HepG2 (cell line): ENCODE results near the gene HACD2. TPM values are rescaled to one million over a fixed set of nuclear protein-coding genes. Genes with fewer than 3 reads are reported as not detected.

Source experiments
- ATAC-seq: fragments of 200-7000 bp; cut with Tn5 transposase; 3 replicates; pipeline ENCODE4 v1.9.1; 2020; ENCODE audit warnings: mild to moderate bottlenecking, moderate library complexity
- BruUV-seq: library from RNA; stranded (reverse); fragments of 400-500 nt; replicated peaks from 2 replicates; lab custom pipeline; 2021; lab: Mats Ljungman, UMichigan
- CTCF ChIA-PET: fragments of 300-600 bp; formaldehyde crosslinking; extraction: SDS; loops from one replicate; lab custom pipeline; 2021; ENCODE audit warnings: low total read pairs, inconsistent platforms, low intra/inter-chr PET ratio; lab: Yijun Ruan, JAX
- POLR2A ChIA-PET: fragments of 350-600 bp; sonication (Branson Sonifier 250); formaldehyde crosslinking; loops from one replicate; lab custom pipeline; 2020; ENCODE audit warnings: antibody characterized with exemption, inconsistent platforms; lab: Yijun Ruan, JAX
- DNase-seq: peaks from one replicate; pipeline ENCODE4 v3.0.0-alpha.2; 2015; ENCODE audit warnings: low spot score
- FAIRE-seq: peaks from 3 replicates; lab custom pipeline; 2011; peaks lifted over from hg19 to GRCh38; lab: Jason Lieb, UNC
- H2AFZ ChIP-seq: one replicate; pipeline ENCODE4 v1.6.1; 2011; ENCODE audit warnings: low read length, inconsistent platforms
- H3K27ac ChIP-seq: fragments of 300-600 bp; 3 replicates; pipeline ENCODE4 v1.8.0; 2011; ENCODE audit warnings: mixed run types, mild to moderate bottlenecking, mixed read lengths, low read length, inconsistent platforms; ENCODE audit not compliant: insufficient read depth; ENCODE audit errors: extremely low read length
- H3K27me3 ChIP-seq, 2 experiments: fragments of 200-600 bp in 1 of 2; 2 replicates in 1 of 2; 3 replicates in 1 of 2; pipeline versions ENCODE4 v1.6.0 to v1.8.0; 2011; ENCODE audit warnings: low read length in 2 of 2, mild to moderate bottlenecking in 2 of 2, moderate library complexity in 2 of 2, inconsistent platforms in 1 of 2; ENCODE audit not compliant: insufficient read depth in 2 of 2, control insufficient read depth in 1 of 2
- H3K36me3 ChIP-seq, 2 experiments: fragments of 200-600 bp in 1 of 2; replicated peaks in 1 of 2; 2 replicates in 1 of 2; 3 replicates in 1 of 2; pipeline versions ENCODE4 v1.5.1 to v1.8.0; 2011; ENCODE audit warnings: low read length in 2 of 2, inconsistent platforms in 1 of 2; ENCODE audit not compliant: insufficient read depth in 2 of 2, control insufficient read depth in 1 of 2
- H3K4me1 ChIP-seq: 2 replicates; pipeline ENCODE4 v1.5.1; 2012; ENCODE audit warnings: low read length, inconsistent platforms; ENCODE audit not compliant: insufficient read depth
- H3K4me2 ChIP-seq: 2 replicates; pipeline ENCODE4 v1.6.0; 2011; ENCODE audit warnings: low read depth, low read length, inconsistent platforms
- H3K4me3 ChIP-seq, 3 experiments: fragments of 200-600 bp in 1 of 3; sonication (generic), shearing (Covaris generic) in 1 of 3; replicated peaks in 1 of 3; 2 replicates each; pipeline ENCODE4 v1.5.1; 2011 to 2016; ENCODE audit warnings: low read length in 3 of 3, inconsistent platforms in 2 of 3, low read depth in 2 of 3, mild to moderate bottlenecking in 2 of 3, control low read depth in 1 of 3, mixed read lengths in 1 of 3; ENCODE audit not compliant: insufficient read depth in 1 of 3
- H3K79me2 ChIP-seq: one replicate; pipeline ENCODE4 v1.6.1; 2011; ENCODE audit warnings: low read length, inconsistent platforms; ENCODE audit not compliant: insufficient read depth
- H3K9ac ChIP-seq: 2 replicates; pipeline ENCODE4 v1.6.0; 2011; ENCODE audit warnings: mild to moderate bottlenecking, low read depth, low read length, inconsistent platforms; ENCODE audit not compliant: insufficient read depth
- H3K9me3 ChIP-seq: 2 replicates; pipeline ENCODE4 v1.5.1; 2012; ENCODE audit warnings: mild to moderate bottlenecking, low read length
- H4K20me1 ChIP-seq: 2 replicates; pipeline ENCODE4 v1.6.0; 2011; ENCODE audit warnings: inconsistent platforms, mild to moderate bottlenecking, low read length, moderate library complexity; ENCODE audit not compliant: insufficient read depth
- JUNB ChIP-seq: sonication (generic); formaldehyde crosslinking; IDR thresholded peaks from 2 replicates; pipeline ENCODE4 v1.8.0; 2022; ENCODE audit warnings: missing genetic modification reagents, mild to moderate bottlenecking, borderline replicate concordance
- KIAA2018 ChIP-seq: sonication (generic); formaldehyde crosslinking; IDR thresholded peaks from 2 replicates; pipeline ENCODE4 v1.5.0; 2020; ENCODE audit warnings: mild to moderate bottlenecking, missing genetic modification reagents, borderline replicate concordance
- NR2F1 ChIP-seq, 2 experiments: fragments of 450-650 bp in 1 of 2; formaldehyde crosslinking in 1 of 2; IDR thresholded peaks; 2 replicates each; pipeline versions ENCODE4 v1.5.0 to v1.6.1; 2016 to 2020; ENCODE audit warnings: mild to moderate bottlenecking in 1 of 2, missing compliant biosample characterization in 1 of 2, missing genetic modification reagents in 1 of 2, moderate library complexity in 1 of 2
- SP5 ChIP-seq: IDR thresholded peaks from 2 replicates; pipeline ENCODE4 v1.6.1; 2016; ENCODE audit warnings: low read depth, borderline replicate concordance
- ZNF550 ChIP-seq: sonication (generic); formaldehyde crosslinking; IDR thresholded peaks from 2 replicates; pipeline ENCODE4 v1.4.0; 2020; ENCODE audit warnings: mild to moderate bottlenecking, missing genetic modification reagents, borderline replicate concordance
- ZNF615 ChIP-seq: sonication (generic); formaldehyde crosslinking; IDR thresholded peaks from 2 replicates; pipeline ENCODE4 v1.5.0; 2020; ENCODE audit warnings: mild to moderate bottlenecking, missing genetic modification reagents, borderline replicate concordance
- ZNF616 ChIP-seq: sonication (generic); formaldehyde crosslinking; IDR thresholded peaks from 2 replicates; pipeline ENCODE4 v1.5.0; 2020; ENCODE audit warnings: low read depth, mild to moderate bottlenecking, missing genetic modification reagents
- ZNF776 ChIP-seq: sonication (generic); formaldehyde crosslinking; IDR thresholded peaks from 2 replicates; pipeline ENCODE4 v1.4.0; 2020; ENCODE audit warnings: mild to moderate bottlenecking, missing genetic modification reagents
- WGBS: methylation state at CpG from one replicate; pipeline ENCODE4 v1.1.6; 2017; ENCODE audit warnings: low lambda C conversion rate; 5-methylcytosine and 5-hydroxymethylcytosine counted together
- in situ Hi-C: cut with HindIII; loops from 2 replicates; pipeline ENCODE4 v1.10.0; 2017; ENCODE audit warnings: low pct_unique_long_range_greater_than_20kb; ENCODE audit not compliant: extremely low pct_ligation_motif_present
- intact Hi-C: fragments of 100-400 bp; cut with micrococcal nuclease; formaldehyde crosslinking; loops from one replicate; pipeline ENCODE4 v1.10.0; 2022; ENCODE audit not compliant: unreplicated experiment
- polyA plus RNA-seq, 8 experiments: library from polyadenylated mRNA; depleted of rRNA in 3 of 8; stranded (reverse) in 7 of 8; unstranded in 1 of 8; fragments of >200 nt; fragmentation: Illumina TruSeq in 4 of 8; extraction: Trizol in 4 of 8; gene quantifications; 2 replicates each; pipeline versions ENCODE4 v1.2.1 to v1.2.3, GENCODE V29; 2011 to 2016; ENCODE audit warnings: low read depth in 4 of 8, missing spikeins in 1 of 8, mixed read lengths in 1 of 8; ENCODE audit not compliant: insufficient read depth in 1 of 8
- total RNA-seq, 5 experiments: library from RNA; depleted of rRNA; stranded (reverse); fragments of >200 nt; fragmentation: Illumina TruSeq; extraction: Trizol; gene quantifications; 2 replicates each; pipeline ENCODE4 v1.2.3, GENCODE V29; 2016; ENCODE audit warnings: low read depth in 1 of 5
- TF ChIP-seq, protein P1 (sequence below): sonication (generic); formaldehyde crosslinking; IDR thresholded peaks from 2 replicates; pipeline ENCODE4 v1.5.1; 2020; ENCODE audit warnings: mild to moderate bottlenecking, missing genetic modification reagents, moderate library complexity
- TF ChIP-seq, protein P2 (sequence below): sonication (generic); formaldehyde crosslinking; IDR thresholded peaks from 2 replicates; pipeline ENCODE4 v1.4.0; 2020; ENCODE audit warnings: missing genetic modification reagents, borderline replicate concordance

Gene HACD2
- total and polyA plus RNA-seq, 2 of the 13 experiments (the other 11 are each of a cell fraction or from before 2014, with no cell fraction given): 47.0 to 50.4 TPM

DNA sequence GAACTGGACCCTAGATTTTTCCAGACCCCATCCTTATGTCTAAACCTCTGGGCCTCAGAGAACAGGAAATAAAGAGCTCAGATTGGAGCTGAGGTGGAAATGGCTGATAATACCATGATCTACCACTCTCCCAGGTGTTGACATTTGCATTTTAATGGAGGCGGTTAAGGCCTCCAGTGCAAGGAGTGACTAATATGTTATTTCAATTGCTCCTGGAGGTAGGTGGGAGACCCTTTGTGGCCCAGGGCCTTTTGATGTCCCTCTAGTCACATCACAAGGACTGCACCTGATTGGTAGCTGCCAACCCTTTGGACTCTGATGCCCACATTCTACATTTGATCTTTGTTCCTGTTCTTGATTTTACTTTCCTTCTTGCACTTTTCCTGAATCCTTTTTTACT, 127.0 kb downstream of the HACD2 start:
- no peaks in the 10 kb centered on the region for H3K9me3 ChIP-seq
- H4K20me1 ChIP-seq: no peaks in the 10 kb centered on the region
- FAIRE-seq (no peak), ATAC-seq (no peak), DNase-seq (no peak)
- no peak overlapping the region for H3K4me2 ChIP-seq
- H3K79me2 ChIP-seq: no peaks in the 10 kb centered on the region
- no peak overlapping the region for H2AFZ ChIP-seq
- no peak overlapping the region for H3K9ac ChIP-seq
- H3K27ac ChIP-seq: no peak overlapping the region
- 0 out of 5 replicates have a peak, but pooled peaks cover 0 to 3% of the 10 kb centered on the region in 2 experiments for H3K27me3 ChIP-seq
- in situ Hi-C loops: no loop called here
- ChIA-PET POLR2A (no interaction called here), CTCF (no interaction called here)
- H3K4me3 ChIP-seq: no peak overlapping the region
- 60% methylated on average over 1 of the region's 1 CpG for WGBS
- no peaks in the 10 kb centered on the region for H3K4me1 ChIP-seq
- H3K36me3 ChIP-seq: no peaks in the 10 kb centered on the region
- BruUV-seq: no TSS peak
- intact Hi-C loops: no loop called here
- TF ChIP-seq, protein P1, sequence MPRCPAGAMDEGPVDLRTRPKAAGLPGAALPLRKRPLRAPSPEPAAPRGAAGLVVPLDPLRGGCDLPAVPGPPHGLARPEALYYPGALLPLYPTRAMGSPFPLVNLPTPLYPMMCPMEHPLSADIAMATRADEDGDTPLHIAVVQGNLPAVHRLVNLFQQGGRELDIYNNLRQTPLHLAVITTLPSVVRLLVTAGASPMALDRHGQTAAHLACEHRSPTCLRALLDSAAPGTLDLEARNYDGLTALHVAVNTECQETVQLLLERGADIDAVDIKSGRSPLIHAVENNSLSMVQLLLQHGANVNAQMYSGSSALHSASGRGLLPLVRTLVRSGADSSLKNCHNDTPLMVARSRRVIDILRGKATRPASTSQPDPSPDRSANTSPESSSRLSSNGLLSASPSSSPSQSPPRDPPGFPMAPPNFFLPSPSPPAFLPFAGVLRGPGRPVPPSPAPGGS: no peak
- no peak for TF ChIP-seq ZNF615
- TF ChIP-seq JUNB (CRISPR knock-in tag): no peak
- TF ChIP-seq, protein P2, sequence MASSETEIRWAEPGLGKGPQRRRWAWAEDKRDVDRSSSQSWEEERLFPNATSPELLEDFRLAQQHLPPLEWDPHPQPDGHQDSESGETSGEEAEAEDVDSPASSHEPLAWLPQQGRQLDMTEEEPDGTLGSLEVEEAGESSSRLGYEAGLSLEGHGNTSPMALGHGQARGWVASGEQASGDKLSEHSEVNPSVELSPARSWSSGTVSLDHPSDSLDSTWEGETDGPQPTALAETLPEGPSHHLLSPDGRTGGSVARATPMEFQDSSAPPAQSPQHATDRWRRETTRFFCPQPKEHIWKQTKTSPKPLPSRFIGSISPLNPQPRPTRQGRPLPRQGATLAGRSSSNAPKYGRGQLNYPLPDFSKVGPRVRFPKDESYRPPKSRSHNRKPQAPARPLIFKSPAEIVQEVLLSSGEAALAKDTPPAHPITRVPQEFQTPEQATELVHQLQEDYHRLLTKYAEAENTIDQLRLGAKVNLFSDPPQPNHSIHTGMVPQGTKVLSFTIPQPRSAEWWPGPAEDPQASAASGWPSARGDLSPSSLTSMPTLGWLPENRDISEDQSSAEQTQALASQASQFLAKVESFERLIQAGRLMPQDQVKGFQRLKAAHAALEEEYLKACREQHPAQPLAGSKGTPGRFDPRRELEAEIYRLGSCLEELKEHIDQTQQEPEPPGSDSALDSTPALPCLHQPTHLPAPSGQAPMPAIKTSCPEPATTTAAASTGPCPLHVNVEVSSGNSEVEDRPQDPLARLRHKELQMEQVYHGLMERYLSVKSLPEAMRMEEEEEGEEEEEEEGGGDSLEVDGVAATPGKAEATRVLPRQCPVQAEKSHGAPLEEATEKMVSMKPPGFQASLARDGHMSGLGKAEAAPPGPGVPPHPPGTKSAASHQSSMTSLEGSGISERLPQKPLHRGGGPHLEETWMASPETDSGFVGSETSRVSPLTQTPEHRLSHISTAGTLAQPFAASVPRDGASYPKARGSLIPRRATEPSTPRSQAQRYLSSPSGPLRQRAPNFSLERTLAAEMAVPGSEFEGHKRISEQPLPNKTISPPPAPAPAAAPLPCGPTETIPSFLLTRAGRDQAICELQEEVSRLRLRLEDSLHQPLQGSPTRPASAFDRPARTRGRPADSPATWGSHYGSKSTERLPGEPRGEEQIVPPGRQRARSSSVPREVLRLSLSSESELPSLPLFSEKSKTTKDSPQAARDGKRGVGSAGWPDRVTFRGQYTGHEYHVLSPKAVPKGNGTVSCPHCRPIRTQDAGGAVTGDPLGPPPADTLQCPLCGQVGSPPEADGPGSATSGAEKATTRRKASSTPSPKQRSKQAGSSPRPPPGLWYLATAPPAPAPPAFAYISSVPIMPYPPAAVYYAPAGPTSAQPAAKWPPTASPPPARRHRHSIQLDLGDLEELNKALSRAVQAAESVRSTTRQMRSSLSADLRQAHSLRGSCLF: no peak
- TF ChIP-seq NR2F1 (CRISPR knock-in tag; IDR thresholded peaks at IDR 0.05): no peak
- TF ChIP-seq ZNF550 (CRISPR knock-in tag): no peak
- no peak for TF ChIP-seq ZNF616 (CRISPR knock-in tag)
- no peak for TF ChIP-seq KIAA2018
- TF ChIP-seq SP5 (CRISPR knock-in tag): no peak
- TF ChIP-seq ZNF776: no peak
